K562 (cell line): ENCODE measurements around the gene TSC22D1. TPM values are rescaled to one million over a fixed set of nuclear protein-coding genes. Genes with fewer than 3 reads are reported as not detected.
A peak's percentile ranks its signal among the peaks of the same experiment; 100 is the strongest.

ENCODE experiments used
- JUNB ChIP-seq: fragments of 450-650 bp; formaldehyde crosslinking; conservative IDR thresholded peaks from 2 replicates; pipeline ENCODE4 v1.4.0; 2020; ENCODE audit warnings: mild to moderate bottlenecking
- polyA plus RNA-seq, 8 experiments: library from polyadenylated mRNA; depleted of rRNA in 4 of 8; stranded (reverse) in 5 of 8; unstranded in 3 of 8; fragments of >200 nt; fragmentation: Nextera tagmentation in 2 of 8; fragmentation: Illumina TruSeq in 1 of 8; extraction: Ambion mirVana in 2 of 8; extraction: Trizol in 1 of 8; gene quantifications; 2 replicates each; pipeline versions ENCODE4 v1.2.1 to v1.2.3, GENCODE V29; 2011 to 2014; ENCODE audit warnings: inconsistent platforms in 1 of 8, missing spikeins in 1 of 8
- total RNA-seq, 7 experiments: library from RNA; depleted of rRNA in 6 of 7; stranded (reverse); fragments of >200 nt in 6 of 7; fragmentation: Illumina TruSeq in 2 of 7; extraction: Trizol in 2 of 7; gene quantifications; 2 replicates each; pipeline versions ENCODE4 v1.2.1 to v1.2.3, GENCODE V29; 2011 to 2021; ENCODE audit warnings: low replicate concordance in 1 of 7
- TF ChIP-seq, protein P1 (sequence below): fragments of 450-650 bp; formaldehyde crosslinking; IDR thresholded peaks from 2 replicates; pipeline ENCODE4 v1.4.0; 2022; ENCODE audit warnings: missing genetic modification characterization
- TF ChIP-seq, protein P2 (sequence below), 2 experiments: fragments of 450-650 bp; formaldehyde crosslinking in 1 of 2; IDR thresholded peaks; 2 replicates each; pipeline versions ENCODE4 v1.4.0 to v1.6.1; 2014 to 2020; ENCODE audit warnings: mild to moderate bottlenecking in 2 of 2, borderline replicate concordance in 1 of 2, low read depth in 1 of 2

The TSC22D1 gene
- total and polyA plus RNA-seq, 9 of the 15 experiments (the other 6 are each of a cell fraction or from before 2014, with no cell fraction given) = 2.6 to 19.8 (median 8.4) TPM

DNA sequence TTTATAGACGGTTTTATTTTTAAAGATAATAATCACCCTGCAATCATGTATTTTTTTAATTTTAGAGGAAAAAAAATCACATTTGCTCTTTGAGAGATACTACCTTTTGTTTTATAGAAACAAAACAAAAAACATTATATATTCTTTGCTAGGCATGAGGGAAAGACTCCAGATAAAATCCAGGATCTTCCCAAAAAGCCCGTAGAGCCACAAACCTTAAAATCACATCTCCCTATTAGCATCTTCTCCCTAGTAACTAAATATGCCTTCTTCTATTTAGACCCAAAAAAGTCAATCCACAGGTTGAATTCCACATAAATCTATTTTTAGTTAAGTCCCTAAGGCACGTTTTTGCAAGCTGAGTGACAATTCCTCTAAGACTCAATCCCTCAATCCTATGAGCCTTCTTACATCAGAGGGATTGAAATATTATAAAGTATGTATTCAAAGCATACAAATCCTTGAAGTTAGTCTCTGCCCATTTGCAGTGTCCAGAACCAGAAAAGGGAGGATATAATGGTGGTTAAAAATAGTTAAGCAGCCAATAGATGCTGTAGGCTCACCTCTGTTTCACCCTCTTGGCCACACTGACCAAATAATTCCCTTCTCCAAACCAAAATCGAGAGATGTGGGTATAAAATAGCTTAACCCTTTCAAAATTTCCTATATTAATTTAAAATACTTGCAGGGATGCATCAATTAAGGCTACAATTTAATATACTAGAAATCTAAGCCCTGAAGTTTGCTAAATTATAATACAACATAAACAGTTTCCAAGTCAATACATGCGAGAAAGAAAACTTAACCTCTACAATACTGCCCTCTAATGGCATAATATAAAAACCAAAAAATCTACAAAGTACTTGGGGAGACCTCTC lies 138.5 kb downstream of the TSC22D1 start (continued):
- TF ChIP-seq, protein P1, sequence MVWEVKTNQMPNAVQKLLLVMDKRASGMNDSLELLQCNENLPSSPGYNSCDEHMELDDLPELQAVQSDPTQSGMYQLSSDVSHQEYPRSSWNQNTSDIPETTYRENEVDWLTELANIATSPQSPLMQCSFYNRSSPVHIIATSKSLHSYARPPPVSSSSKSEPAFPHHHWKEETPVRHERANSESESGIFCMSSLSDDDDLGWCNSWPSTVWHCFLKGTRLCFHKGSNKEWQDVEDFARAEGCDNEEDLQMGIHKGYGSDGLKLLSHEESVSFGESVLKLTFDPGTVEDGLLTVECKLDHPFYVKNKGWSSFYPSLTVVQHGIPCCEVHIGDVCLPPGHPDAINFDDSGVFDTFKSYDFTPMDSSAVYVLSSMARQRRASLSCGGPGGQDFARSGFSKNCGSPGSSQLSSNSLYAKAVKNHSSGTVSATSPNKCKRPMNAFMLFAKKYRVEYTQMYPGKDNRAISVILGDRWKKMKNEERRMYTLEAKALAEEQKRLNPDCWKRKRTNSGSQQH (CRISPR knock-in tag) = no peak
- no peak for TF ChIP-seq JUNB
- TF ChIP-seq, protein P2, sequence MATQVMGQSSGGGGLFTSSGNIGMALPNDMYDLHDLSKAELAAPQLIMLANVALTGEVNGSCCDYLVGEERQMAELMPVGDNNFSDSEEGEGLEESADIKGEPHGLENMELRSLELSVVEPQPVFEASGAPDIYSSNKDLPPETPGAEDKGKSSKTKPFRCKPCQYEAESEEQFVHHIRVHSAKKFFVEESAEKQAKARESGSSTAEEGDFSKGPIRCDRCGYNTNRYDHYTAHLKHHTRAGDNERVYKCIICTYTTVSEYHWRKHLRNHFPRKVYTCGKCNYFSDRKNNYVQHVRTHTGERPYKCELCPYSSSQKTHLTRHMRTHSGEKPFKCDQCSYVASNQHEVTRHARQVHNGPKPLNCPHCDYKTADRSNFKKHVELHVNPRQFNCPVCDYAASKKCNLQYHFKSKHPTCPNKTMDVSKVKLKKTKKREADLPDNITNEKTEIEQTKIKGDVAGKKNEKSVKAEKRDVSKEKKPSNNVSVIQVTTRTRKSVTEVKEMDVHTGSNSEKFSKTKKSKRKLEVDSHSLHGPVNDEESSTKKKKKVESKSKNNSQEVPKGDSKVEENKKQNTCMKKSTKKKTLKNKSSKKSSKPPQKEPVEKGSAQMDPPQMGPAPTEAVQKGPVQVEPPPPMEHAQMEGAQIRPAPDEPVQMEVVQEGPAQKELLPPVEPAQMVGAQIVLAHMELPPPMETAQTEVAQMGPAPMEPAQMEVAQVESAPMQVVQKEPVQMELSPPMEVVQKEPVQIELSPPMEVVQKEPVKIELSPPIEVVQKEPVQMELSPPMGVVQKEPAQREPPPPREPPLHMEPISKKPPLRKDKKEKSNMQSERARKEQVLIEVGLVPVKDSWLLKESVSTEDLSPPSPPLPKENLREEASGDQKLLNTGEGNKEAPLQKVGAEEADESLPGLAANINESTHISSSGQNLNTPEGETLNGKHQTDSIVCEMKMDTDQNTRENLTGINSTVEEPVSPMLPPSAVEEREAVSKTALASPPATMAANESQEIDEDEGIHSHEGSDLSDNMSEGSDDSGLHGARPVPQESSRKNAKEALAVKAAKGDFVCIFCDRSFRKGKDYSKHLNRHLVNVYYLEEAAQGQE (IDR thresholded peaks at IDR 0.05; ENCODE audit: borderline replicate concordance) = peak; percentile 58; the same call in 1 of the 2 replicates
- TF ChIP-seq, protein P2 (CRISPR knock-in tag; IDR thresholded peaks at IDR 0.05; ENCODE audit: low read depth) = no peak
